ENCODE measurements around the gene ATXN1.

The ATXN1 gene

DNA sequence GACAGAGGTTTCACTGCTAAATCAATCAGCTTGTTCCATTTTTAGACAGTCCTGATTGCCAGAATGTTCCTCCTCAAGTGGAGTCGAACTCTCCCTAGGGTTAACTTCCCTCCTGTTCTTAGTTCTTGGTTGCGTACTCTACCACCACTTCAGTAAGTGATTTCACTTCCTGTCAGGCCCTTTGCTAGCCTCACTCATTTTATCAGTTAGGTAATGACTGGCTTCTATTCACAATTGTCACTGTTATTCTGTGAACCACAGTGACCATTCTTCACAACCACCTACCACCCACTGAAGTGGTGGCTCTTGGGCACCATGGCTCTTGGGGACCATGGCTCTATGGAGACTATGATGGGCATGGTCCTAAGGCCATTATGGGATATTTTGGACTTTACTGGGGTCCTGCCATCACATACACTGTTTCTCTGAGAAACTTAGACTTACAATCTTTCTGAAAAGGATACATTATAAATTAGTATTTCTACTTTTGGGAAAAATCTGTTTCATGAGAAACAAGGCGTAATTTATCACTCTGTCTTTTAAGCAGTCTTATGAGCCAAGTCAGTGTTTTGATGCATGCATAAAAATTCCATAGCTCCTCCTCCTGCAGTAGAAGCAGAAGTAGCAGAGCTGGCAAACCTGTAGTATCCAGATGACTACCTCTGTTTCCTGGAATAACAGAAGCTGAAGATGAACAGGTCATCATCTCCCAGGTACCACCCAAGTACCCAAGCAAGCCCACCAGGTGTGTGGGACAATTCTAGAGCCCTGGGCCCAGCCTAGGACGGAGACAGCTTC, 66.3 kb downstream of the ATXN1 start:
- TF ChIP-seq, protein P1, sequence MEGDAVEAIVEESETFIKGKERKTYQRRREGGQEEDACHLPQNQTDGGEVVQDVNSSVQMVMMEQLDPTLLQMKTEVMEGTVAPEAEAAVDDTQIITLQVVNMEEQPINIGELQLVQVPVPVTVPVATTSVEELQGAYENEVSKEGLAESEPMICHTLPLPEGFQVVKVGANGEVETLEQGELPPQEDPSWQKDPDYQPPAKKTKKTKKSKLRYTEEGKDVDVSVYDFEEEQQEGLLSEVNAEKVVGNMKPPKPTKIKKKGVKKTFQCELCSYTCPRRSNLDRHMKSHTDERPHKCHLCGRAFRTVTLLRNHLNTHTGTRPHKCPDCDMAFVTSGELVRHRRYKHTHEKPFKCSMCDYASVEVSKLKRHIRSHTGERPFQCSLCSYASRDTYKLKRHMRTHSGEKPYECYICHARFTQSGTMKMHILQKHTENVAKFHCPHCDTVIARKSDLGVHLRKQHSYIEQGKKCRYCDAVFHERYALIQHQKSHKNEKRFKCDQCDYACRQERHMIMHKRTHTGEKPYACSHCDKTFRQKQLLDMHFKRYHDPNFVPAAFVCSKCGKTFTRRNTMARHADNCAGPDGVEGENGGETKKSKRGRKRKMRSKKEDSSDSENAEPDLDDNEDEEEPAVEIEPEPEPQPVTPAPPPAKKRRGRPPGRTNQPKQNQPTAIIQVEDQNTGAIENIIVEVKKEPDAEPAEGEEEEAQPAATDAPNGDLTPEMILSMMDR (IDR thresholded peaks at IDR 0.05; ENCODE audit: low read depth, low read length): no peak
- no peak overlapping the region for H3K4me3 ChIP-seq (ENCODE audit: low read depth, low read length)

- TF ChIP-seq, protein P1 (IDR thresholded peaks at IDR 0.05; ENCODE audit: low read depth, low read length): no peak
- no peak overlapping the region for H3K4me3 ChIP-seq (ENCODE audit: low read depth, low read length)
Observed at GRCh38 chr6:16691324-16691723, 69.9 kb downstream of the ATXN1 start.

GRCh38 chr6:16690608-16691142, 70.6 kb downstream of the ATXN1 start:
- TF ChIP-seq, protein P1 (IDR thresholded peaks at IDR 0.05; ENCODE audit: low read depth, low read length): no peak
- H3K4me3 ChIP-seq (ENCODE audit: low read depth, low read length): no peak overlapping the region

DNA sequence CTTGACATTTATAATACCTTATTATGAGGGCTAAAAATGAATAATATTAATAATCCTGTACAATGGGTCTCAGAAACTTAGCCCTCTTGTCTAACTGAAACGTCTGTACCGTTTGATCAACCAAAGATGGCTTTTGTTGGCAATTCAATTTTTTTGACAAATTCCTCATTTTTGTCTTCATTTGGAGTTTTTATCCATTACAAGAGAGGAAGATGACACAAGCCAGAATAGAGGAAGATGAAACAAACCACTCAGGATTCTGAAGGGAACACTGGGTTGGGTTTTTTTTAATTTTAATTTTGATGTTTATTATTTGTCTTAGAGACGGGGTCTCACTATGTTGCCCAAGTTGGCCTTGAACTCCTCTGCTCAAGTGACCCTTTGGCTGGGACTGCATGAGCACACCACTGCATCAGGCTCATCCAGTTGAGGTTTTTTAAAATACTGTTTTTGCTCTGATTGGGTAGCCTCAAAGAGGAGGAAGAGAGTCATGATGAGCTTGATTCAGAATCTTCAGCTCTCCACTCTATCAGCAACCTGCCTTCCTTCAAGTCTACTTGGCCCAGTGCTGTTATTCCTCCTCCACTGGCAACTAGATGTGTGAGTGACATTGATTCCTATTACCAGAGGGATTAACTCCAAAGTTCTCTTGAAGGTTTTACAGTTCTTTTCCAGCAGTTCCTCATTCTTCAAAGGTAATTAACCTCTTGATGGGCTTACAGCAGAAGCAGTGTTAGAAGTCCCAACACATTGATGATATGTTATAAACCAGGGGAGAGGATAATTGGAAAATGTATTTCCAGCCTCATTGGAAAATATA, 71.3 kb downstream of the ATXN1 start:
- no peak overlapping the region for H3K4me3 ChIP-seq (ENCODE audit: low read depth, low read length)
- TF ChIP-seq, protein P1 (IDR thresholded peaks at IDR 0.05; ENCODE audit: low read depth, low read length): no peak

GRCh38 chr6:16688984-16689636, 72.2 kb downstream of the ATXN1 start:
- TF ChIP-seq, protein P1 (IDR thresholded peaks at IDR 0.05; ENCODE audit: low read depth, low read length): no peak
- no peak overlapping the region for H3K4me3 ChIP-seq (ENCODE audit: low read depth, low read length)

DNA sequence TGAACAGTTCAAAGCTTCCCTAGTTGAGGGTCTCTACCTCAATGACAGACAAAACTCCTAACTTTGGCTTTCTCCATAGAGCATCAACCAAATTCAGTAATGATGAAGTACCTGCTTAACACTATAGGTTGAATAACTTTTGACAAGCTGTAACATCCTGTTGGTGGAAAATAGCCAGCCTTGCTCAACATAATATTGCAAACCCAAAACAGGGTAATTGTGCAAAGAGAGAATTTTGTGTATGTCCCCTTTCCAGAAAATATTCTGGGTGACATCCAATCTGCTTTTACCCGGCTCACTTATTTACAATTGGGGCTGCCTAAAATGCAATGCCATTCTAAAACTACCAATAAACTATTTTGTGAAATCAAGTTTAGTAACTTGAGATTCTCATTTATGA, 72.8 kb downstream of the ATXN1 start:
- TF ChIP-seq, protein P1 (IDR thresholded peaks at IDR 0.05; ENCODE audit: low read depth, low read length): no peak
- no peak overlapping the region for H3K4me3 ChIP-seq (ENCODE audit: low read depth, low read length)
